Stimulated activated CD4-positive, alpha-beta T cell treated with anti-CD3 and anti-CD28 coated beads, Interleukin-2, amount 100 ng/mL, for 4 hours (primary cell): ENCODE data around the gene TNRC6B.

Experiments
- DNase-seq: peaks from one replicate; pipeline ENCODE4 v3.0.0-alpha.2; 2020; ENCODE audit warnings: low read depth

TNRC6B gene

DNA sequence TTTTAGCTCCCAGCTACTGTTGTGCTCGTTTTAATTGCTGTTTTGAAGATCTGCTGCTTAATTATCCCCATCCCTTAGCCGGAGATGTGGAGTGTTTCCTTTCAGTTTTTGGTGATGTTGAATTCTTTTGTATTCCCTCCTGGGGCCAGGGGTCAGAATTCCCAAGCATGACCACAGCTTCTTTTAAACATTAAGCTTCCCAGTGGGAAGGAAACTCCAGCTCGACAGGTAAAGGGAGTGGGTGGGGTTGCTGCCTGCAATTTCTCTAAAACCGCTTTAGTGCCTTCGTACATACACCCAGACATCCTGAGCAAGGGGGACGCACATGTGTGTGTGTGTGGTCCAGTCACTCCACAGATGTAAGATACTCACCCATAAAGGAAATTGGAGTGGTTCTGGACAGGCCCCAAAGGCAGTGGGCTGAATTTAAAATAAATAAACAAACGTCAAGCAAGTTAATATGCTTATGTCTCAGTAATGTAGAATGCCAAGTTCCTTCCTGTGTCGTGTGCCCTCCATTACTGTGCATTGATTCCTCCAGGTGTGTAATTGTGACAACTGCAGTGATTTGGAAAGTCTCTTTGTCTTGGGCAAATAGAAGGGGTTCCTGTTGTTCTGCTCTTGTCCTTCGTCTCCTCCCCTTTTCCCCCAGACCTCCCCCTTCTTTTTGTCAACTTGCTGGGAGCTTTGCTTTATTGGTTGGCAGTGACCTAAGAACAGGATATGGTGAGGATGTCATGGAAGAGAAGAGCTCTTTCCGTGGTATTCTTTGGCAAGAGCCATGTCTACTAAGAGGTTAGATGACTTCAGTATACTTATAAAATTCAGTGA, 149.4 kb downstream of the TNRC6B start:
- DNase-seq = no peak

DNA sequence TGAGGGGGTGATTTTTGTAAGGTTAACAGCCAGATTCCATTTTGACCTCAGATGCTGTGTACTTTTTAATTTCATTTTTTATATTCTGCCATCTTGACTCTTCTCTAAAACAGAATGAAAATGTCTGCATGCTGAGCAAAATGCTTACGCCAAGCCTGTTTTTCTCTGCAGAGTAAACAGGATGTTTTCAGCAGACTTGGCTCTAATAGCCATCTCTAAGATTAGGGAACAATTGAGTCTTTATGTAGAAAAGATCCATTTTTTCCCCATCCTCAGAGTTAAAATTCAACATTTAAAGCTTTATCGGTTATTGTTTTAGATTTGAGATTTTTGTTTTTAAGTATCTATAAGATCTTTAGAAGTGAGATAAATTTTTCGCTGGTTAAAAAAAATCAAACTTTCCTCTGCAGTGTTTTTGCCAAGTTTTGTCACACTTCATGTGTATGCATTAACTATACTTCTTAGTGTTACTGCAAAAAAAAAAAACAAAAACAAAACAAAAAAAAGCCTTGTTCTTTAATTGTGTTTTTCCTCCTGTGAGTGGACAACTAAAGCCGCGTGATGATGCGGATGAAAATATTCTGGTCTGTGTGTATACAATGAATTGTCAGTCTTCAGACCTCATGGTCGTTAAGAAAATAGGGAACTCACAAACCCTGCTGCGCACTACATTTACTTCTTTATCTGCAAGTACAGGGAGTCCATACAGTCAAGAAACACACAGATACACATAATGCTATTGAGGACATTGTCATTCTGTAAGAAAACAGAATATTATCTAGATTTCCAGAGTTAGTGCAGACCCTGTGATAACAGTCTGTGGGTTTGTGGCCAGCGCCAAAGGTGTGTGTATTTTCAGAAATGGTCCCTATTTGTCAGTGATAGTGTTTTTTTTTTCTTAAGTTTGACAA, 151.1 kb downstream of the TNRC6B start:
- DNase-seq = no peak

DNA sequence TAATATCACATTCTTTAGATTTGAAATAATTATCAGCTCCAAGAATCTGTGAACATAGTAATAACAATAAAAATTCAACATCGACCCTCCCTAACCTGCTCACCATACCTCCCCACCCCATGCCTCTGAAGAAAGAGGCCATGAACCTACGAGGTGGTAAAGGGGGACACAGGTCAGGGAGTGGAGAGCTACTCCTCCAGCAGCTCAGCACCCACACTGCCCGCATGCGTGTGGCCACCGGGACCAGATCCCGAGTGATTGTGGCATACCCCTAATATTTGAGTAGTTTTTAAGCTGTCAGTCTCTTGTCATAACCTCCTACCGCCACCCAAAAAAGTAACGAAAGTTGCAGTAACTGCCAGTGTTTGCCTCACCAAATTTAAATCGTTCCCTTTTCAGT, 151.7 kb downstream of the TNRC6B start:
- DNase-seq = no peak

DNA sequence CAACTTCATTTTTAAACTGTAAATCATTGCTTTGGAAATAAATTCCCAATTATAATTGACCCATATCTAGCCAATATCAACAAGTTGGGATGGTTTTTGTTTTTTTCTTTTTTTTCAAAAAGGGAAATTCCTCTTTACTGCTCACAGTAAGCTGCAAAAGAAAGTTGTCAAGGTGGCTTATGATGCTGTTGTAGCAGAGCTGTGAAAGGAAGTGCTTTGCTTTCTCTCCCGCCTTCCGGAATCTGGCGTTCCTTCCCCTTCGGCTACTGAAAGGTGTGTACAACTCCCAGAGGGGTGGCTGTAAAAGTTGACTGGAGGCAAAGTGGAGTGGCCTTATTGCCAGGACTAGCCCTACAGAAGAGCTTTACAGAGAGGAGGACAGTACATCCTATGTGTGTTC, 152.4 kb downstream of the TNRC6B start:
- DNase-seq = no peak

DNA sequence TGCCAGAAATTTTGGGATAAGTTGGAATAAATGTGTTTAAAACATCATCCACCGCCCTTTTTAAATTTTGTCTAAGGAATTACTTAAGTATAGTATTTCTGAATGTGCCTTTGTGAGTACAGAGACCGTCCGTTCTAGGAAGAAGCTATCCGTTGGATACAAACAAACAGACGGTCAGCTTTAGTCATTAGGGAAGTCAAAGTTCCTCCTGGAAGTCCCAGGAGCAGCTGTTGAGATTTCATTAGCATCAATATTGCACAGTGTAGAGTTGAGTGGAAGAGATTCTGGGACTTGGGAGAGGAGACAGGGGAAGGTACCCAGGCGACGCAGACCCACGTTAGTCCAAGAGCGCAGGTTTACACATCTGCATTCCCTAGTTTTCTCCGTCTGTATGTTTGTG, 152.9 kb downstream of the TNRC6B start:
- no peak for DNase-seq

DNA sequence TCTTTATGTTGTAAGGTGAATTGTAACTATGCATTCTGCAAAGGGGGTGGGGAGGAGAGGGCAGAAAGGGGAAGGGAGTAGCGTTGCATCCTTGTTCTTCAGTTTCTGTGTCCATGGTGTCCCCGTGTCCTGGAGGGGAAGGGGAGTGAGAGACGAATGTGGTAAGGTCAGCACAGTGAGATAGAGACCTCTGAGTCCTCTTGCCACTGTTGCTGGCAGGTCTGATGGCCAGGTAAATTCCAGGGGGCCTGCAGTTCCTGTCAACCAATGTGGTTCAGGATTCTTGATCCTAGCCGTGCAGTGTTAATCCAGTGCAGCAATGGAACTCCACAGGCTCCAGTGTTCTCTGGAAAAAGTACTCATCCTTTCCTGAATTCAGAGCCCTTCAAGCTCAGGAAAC, 154.0 kb downstream of the TNRC6B start:
- no peak for DNase-seq

DNA sequence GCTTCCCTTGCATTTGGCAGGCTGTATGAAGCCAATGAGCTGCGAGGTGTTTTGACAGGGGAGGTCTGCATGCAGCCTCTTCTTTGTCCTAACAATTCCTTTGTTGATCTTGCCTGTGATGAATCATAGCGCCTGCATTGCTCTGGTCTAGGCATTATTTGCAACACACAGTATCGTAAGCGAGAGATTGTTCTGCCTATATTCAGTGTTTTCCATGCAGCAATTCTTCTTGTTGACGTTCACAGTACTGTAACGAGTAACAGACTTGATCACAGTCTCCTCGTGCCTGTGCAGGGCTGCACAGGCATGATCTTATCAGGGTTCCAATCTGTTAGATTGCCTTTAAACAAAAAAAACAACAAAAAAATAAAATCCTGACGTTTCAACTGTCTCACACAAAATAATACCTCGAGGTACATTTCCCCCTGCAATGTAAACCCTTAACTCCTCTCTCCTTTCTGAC, 154.6 kb downstream of the TNRC6B start:
- no peak for DNase-seq

DNA sequence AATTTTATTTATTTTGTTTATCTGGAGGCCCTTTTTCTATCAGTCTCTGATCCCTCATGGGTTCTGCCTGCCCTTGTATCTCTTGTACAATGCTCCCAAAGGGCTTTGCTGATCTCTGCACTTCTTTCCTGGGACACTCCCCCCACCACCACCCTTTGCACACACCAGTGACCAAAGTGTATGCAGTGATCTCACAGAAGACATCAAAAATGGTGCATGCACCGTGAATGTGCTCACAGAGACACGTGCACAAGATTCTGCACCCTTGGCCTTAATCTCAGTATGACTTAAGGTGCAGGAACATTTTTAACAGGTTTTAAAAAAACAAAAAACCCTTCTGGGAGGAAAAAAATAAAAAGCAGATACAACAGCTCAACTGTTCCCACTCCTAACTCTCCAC, 156.3 kb downstream of the TNRC6B start:
- no peak for DNase-seq

DNA sequence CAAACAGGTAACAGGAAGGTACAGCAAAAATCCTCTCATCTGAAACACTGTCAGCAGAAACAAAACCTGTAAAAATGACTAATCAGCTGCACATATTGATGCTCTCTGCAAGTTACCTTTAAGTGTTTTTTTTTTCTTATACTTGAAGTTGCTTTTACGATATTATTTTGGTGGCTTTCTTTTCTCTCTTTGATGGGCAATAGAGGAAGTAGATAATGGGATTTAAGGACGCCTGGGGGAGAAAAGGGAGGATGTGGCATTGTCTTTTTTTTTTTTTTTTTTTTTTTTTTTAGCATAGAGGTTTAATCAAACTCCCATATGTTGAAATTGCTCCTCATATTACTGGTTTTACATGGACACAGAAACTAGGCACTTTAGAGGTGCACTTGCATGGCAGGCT, 157.2 kb downstream of the TNRC6B start:
- no peak for DNase-seq

DNA sequence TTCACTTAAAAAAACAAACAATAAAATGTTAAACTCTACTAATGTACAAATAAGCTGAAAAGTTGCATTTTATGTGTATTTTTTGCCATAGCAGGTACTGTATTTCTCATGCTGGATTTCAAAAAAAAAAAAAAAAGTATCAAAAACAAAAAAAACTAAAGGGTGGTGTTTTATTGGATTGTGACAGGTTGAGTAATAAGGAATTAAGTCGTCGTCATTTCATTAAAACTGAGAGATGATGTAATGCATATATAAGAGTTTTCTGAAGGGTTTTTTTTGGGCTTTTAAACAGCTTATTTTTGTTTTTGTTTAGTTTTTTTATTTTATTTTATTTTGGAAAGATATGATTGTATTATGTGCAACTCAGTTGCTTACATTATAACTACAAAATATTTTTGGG, 157.6 kb downstream of the TNRC6B start:
- DNase-seq = no peak

DNA sequence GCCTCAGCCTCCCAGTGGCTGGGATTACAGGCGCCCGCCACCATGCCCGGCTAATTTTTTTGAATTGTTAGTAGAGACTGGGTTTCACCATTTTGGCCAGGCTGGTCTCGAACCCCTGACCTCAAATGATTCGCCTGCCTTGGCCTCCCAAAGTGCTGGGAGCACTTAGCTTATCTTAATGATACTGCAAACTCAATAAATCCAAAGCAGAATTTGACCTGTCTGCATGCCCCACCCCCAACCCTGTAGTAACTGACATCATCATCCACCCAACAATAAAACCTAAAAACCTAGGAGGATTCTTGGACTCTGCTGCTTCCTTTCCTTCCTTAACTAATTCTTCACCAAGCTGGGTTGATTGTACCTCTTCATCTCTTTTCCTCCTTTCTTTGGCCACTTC, 162.3 kb downstream of the TNRC6B start:
- DNase-seq = no peak

DNA sequence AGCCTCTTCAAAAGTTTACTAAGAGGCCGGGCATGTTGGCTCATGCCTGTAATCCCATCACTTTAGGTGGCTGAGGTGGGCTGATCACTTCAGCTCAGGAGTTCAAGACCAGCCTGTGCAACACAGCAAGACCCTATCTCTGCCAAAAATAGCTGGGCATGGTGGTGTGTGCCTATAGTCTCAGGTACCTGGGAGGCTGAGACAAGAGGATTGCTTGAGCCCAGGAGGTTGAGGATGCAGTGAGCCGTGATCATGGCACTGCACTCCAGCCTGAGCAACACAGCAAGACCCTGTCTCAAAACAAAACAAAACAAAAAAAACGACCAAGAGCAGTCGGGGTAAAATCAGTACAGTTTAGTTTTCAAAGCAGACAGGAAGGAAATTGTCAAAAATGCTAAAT, 163.9 kb downstream of the TNRC6B start:
- DNase-seq = no peak

DNA sequence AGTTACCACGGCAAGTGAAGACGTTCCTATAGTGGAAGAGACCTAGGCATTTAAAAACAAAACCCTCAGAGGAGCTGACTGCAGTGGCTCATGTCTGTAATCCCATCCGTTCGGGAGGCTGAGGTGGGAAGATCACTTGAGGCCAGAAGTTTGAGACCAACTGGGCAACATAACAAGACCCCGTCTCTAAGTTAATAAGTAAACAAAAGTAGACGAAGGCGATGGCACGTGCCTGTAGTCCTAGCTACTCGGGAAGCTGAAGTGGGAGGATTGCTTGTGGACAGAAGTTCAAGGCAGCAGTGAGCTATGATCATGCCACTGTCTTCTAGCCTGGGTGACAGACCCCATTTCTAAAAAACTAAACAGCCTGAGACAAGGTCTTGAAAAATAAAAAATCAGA, 164.8 kb downstream of the TNRC6B start:
- DNase-seq = no peak

DNA sequence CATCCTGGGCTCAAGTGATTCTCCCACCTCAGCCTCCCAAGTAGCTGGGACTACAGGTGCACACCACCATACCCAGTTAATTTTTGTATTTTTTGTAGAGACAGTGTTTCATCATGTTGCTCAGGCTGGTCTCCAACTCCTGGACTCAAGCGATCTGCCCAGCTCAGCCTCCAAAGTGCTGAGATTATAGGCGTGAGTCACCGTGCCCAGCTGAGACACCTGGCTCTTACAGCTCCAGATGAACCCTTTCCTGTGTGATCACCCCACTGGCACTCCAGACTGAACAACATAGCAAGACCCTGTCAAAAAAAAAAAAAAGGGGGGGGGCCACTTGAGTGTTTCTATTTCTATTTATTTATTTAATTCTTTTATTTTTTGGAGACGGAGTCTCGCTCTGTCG, 167.5 kb downstream of the TNRC6B start:
- peak; percentile 31 for DNase-seq

DNA sequence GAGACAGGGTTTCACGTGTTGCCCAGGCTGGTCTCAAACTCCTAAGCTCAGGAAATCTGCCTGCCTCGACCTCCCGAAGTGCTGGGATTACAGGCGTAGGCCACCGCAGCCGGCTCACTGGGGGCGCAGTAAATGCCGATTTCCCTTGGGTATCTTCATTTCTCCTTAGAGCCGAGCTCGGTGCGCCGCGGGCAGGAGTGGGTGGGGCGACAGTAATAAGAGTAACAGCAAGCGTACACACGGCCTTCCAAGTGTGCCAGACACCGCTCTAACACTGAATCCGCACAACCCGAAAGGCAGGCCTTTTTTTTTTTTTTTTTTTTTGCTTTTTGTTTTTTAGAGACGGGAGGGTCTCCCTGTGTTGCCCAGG, 168.1 kb downstream of the TNRC6B start:
- DNase-seq = peak; percentile 46

DNA sequence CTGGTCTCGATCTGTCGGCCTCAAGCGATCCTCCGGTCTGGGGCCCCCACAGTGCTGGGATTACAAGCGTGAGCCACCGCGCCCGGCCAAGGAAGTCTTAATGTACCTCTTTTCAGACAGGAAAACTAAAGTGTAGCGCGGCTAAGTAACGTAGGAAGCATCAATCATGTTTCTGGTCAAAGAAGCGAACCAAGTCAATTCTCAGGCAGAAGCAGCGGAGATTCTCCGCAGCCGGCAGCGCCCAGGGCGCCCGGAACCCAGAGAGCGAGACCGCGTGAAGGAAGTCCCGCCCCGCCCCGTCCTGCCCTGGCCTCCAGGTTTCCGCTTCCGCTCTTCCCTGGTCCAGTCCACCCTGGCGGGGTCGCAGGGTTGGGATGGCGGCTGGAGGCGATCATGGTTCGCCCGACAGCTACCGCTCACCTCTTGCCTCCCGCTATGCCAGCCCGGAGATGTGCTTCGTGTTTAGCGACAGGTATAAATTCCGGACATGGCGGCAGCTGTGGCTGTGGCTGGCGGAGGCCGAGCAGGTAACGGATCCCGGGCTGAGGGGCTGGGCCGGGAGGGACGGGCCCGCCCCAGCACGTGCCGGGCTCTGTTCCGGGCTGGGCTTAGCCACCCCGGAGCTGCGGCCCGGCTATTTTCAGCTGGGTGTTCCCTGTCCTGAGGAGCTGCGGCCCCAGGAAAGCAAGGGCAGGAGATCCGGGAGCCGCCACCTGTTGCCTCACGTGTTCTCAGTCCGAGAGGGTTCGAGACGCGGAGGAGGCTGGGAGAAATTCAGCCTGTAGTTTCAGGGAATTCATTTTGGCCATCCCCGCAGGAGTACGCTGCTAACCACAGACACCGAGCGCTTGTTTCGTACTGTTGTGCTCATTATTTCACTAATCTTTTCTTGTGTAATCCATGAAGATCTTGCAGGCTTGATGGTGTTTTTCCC, 168.7 kb downstream of the TNRC6B start, which contains the start of gene ADSL:
TSS of gene ADSL (plus strand) at position 316 of the 934 bp plus-strand sequence. CDS start at position 375, 59 bp downstream.
- DNase-seq = peak; percentile 70

DNA sequence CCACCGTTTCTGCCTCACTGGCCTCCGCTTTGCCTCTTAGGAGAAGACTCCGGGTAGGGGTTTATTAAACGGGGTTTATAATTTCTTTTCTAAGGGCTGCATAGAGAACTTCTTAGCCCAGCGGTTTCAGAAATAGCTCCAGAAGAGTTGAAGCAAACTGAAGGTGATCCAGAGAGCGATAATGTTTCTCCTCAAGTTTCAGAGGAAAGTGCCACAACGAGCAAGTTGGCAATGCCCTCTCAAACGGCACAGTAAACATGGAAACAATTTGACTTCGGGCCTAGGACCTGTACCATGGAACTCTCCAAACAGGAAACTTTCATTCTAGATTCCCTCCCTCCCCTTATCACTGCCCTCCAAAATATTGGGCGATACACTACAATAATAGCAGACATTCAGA, 169.6 kb downstream of the TNRC6B start:
- DNase-seq = no peak

DNA sequence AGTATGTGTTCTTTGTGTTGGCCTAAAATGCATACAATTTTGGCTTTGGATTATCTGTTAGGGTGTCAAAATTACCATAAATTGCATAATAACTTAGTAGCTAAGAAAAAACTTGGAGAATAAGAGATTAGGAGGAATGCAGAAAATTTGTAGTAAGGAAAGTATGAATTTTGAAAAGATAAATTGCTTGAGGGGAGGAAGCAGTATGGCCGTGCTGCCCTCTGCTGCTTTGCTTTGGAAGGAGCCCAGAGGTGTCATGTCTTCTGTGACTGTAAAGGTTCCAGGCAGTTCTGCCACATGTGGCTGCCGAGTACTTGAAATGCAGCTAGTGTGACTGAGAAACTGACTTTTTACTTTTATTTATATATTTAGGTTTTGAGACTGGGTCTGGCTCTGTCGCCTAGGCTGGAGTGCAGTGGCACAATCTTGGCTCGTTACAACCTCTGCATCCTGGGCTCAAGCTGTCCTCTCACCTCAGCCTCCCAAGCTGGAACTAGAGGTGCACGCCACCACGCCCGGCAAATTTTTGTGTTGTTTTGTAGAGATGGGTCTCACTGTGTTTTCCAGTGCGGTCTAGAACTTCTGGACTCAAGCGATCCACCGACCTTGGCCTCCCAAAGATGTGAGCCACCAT, 170.4 kb downstream of the TNRC6B start:
- DNase-seq = peak; percentile 52

DNA sequence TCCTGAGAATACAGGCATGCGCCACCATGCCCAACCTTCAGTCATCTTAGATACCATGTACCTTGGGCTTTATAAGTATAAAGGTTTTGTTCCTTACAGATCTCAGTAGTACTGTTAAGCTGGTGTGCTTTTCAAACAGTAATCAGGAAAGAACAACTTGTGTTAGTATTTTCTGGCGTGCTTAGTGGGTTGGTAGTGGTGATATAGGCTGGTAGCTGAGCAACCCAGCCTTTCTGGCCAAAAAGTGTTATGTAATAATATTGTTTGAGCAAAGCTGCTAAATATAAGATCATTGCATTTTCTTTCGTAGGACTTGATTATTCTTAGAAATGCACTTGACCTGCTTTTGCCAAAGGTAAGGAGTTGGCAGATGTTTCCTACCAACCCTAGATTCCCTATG, 175.0 kb downstream of the TNRC6B start:
- no peak for DNase-seq

DNA sequence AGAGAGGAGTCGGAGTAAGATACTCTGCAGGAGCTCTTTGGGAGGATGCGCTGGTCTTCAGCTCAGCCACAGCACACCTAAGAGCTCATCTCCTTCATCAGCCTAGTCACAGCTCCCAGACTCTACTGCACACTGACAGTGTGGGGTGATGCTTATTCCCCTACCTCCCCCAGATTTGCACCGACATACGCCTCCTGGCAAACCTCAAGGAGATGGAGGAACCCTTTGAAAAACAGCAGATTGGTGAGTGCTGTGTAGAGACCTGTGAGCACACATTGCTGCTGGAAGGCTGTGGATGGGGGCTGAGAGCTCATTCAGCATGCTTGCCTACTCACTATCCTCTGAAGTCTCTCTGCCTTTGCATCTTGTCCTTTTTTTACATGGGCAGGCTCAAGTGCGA, 183.4 kb downstream of the TNRC6B start:
- DNase-seq = no peak

DNA sequence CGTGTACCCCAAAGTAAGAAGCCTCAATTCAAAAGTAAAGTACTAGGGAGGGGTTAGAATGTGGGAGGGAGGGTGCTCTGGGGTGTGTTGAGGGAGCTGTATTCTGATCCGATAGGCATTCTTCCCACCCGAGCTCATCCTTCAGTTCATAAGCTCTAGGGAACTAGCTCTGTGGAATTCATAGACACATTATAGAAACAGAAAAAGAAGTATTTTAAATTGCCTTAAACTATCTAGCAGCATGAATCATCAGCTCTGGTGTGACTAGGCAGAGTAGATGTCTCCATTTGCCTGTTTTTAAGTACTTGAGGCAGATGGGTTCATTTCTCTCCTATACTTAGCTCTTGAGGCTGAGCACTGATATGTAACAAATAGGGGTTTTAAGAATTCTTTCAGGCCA, 185.3 kb downstream of the TNRC6B start:
- no peak for DNase-seq
